Measurements from ENCODE around the gene SCARF1.
A peak's percentile ranks its signal among the peaks of the same experiment; 100 is the strongest.

Gene SCARF1

DNA sequence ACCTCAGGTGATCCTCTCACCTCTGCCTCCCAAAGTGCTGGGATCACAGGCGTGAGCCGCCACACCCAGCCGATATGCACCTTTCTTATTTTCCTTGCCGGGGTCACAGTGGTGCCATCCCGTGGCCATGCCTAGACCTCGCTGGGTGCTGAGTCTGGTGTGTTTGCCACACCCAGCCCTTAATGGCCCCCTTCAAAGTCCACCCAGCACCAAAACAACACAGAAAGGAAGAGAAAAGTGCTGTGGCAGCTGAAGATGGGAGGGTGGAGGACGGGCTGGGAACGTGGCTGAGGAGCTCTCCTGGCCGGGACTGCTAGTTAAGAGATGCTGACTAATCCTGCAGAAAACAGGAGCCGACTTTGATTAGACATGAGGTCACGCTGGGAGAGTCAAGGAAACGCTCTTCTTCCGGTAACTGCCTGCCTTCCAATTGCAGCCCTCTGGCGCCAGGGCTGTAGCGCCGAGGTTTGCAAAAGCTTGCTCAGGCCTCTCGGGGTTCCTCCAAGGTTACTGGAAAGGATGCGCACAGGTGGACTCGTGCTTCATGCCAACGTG, 27.8 kb downstream of the SCARF1 start (continued):
- TF ChIP-seq, protein P1, sequence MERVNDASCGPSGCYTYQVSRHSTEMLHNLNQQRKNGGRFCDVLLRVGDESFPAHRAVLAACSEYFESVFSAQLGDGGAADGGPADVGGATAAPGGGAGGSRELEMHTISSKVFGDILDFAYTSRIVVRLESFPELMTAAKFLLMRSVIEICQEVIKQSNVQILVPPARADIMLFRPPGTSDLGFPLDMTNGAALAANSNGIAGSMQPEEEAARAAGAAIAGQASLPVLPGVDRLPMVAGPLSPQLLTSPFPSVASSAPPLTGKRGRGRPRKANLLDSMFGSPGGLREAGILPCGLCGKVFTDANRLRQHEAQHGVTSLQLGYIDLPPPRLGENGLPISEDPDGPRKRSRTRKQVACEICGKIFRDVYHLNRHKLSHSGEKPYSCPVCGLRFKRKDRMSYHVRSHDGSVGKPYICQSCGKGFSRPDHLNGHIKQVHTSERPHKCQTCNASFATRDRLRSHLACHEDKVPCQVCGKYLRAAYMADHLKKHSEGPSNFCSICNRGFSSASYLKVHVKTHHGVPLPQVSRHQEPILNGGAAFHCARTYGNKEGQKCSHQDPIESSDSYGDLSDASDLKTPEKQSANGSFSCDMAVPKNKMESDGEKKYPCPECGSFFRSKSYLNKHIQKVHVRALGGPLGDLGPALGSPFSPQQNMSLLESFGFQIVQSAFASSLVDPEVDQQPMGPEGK (tag by site-specific recombination; IDR thresholded peaks at IDR 0.05) = 0 out of 2 replicates have a peak, but pooled peaks have one; percentile 25
- no peak for TF ChIP-seq ZNF239 (tag by site-specific recombination; IDR thresholded peaks at IDR 0.05)
- TF ChIP-seq AEBP2 (tag by site-specific recombination; IDR thresholded peaks at IDR 0.05; ENCODE audit: borderline replicate concordance) = no peak
- peak; percentile 88; the same call in 1 of the 2 replicates for TF ChIP-seq ZNF600 (tag by site-specific recombination; IDR thresholded peaks at IDR 0.05)

- CTCF ChIA-PET = interaction anchor here (0.5 to 1.3 kb wide), 4 partner anchors 9 to 264 kb away, joined by 3 to 6 read pairs (median 4); no protein-coding TSS in a partner anchor
- POLR2A ChIA-PET = interaction anchor here (3.2 kb wide), 1 partner anchor 12 kb away, joined by 11 read pairs; no protein-coding TSS in a partner anchor
Observed at GRCh38 chr17:1616101-1616500, 29.4 kb downstream of the SCARF1 start.

More at GRCh38 chr17:1616101-1616500, 29.4 kb downstream of the SCARF1 start:
- Histone ChIP-seq H3K4me1 (ENCODE audit: control insufficient read depth, insufficient read depth, low read length) (peaks cover 6% of the 10 kb centered on the region; the same call in 1 of the 2 replicates), H3K9me3 (ENCODE audit: control insufficient read depth, insufficient read depth, low read depth, low read length) (no peaks in the 10 kb centered on the region), H3K27ac (ENCODE audit: extremely low read depth, low read depth, low read length) (no peak overlapping the region), H3K36me3 (ENCODE audit: control insufficient read depth in 2 of 2, insufficient read depth in 1 of 2, low read length in 2 of 2) (no peaks in the 10 kb centered on the region; a peak in 1 of 3 replicates), H3K4me3 (ENCODE audit: low read depth, low read length) (no peak overlapping the region)
- TF ChIP-seq MZF1 (tag by site-specific recombination; IDR thresholded peaks at IDR 0.05; ENCODE audit: borderline replicate concordance) = no peak
- TF ChIP-seq, protein P2, sequence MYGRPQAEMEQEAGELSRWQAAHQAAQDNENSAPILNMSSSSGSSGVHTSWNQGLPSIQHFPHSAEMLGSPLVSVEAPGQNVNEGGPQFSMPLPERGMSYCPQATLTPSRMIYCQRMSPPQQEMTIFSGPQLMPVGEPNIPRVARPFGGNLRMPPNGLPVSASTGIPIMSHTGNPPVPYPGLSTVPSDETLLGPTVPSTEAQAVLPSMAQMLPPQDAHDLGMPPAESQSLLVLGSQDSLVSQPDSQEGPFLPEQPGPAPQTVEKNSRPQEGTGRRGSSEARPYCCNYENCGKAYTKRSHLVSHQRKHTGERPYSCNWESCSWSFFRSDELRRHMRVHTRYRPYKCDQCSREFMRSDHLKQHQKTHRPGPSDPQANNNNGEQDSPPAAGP (tag by site-specific recombination; IDR thresholded peaks at IDR 0.05) = no peak
- TF ChIP-seq ZBTB48 (tag by site-specific recombination; IDR thresholded peaks at IDR 0.05) = no peak
- TF ChIP-seq ZNF585B (tag by site-specific recombination; IDR thresholded peaks at IDR 0.05) = no peak
- no peak for TF ChIP-seq KLF8 (tag by site-specific recombination; IDR thresholded peaks at IDR 0.05)
- no peak for TF ChIP-seq ZFP69B (tag by site-specific recombination; IDR thresholded peaks at IDR 0.05)
- TF ChIP-seq ZNF19 (tag by site-specific recombination; IDR thresholded peaks at IDR 0.05; ENCODE audit: low read depth) = no peak
- TF ChIP-seq, protein P3, sequence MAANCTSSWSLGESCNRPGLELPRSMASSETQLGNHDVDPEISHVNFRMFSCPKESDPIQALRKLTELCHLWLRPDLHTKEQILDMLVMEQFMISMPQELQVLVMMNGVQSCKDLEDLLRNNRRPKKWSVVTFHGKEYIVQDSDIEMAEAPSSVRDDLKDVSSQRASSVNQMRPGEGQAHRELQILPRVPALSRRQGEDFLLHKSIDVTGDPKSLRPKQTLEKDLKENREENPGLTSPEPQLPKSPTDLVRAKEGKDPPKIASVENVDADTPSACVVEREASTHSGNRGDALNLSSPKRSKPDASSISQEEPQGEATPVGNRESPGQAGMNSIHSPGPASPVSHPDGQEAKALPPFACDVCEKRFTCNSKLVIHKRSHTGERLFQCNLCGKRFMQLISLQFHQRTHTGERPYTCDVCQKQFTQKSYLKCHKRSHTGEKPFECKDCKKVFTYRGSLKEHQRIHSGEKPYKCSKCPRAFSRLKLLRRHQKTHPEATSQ (tag by site-specific recombination; IDR thresholded peaks at IDR 0.05) = no peak
- TF ChIP-seq ZNF214 (tag by site-specific recombination; IDR thresholded peaks at IDR 0.05; ENCODE audit: borderline replicate concordance) = no peak
- TF ChIP-seq MYNN (tag by site-specific recombination; IDR thresholded peaks at IDR 0.05; ENCODE audit: borderline replicate concordance) = no peak
- no peak for TF ChIP-seq ZNF426 (tag by site-specific recombination; IDR thresholded peaks at IDR 0.05)
- TF ChIP-seq PRDM4 (tag by site-specific recombination; IDR thresholded peaks at IDR 0.05) = no peak
- no peak for TF ChIP-seq ZNF501 (tag by site-specific recombination; IDR thresholded peaks at IDR 0.05)
- no peak for TF ChIP-seq REPIN1 (tag by site-specific recombination; IDR thresholded peaks at IDR 0.05; ENCODE audit: low read depth)
- no peak for TF ChIP-seq ZNF747 (tag by site-specific recombination; IDR thresholded peaks at IDR 0.05)
- TF ChIP-seq ZNF48 (tag by site-specific recombination; IDR thresholded peaks at IDR 0.05) = no peak
- TF ChIP-seq ZNF514 (tag by site-specific recombination; IDR thresholded peaks at IDR 0.05) = no peak
- TF ChIP-seq, protein P4, sequence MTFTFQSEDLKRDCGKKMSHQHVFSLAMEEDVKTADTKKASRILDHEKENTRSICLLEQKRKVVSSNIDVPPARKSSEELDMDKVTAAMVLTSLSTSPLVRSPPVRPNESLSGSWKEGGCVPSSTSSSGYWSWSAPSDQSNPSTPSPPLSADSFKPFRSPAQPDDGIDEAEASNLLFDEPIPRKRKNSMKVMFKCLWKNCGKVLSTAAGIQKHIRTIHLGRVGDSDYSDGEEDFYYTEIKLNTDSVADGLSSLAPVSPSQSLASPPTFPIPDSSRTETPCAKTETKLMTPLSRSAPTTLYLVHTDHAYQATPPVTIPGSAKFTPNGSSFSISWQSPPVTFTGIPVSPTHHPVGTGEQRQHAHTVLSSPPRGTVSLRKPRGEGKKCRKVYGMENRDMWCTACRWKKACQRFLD (tag by site-specific recombination; IDR thresholded peaks at IDR 0.05) = no peak
